ENCODE data around the gene PCNA.
A peak's percentile ranks its signal among the peaks of the same experiment; 100 is the strongest.
"Not testable (repeated sequence)": the region's sequence is repeated elsewhere in the genome, so short reads cannot be mapped to it uniquely, and the experiment has no call there.

The PCNA gene

DNA sequence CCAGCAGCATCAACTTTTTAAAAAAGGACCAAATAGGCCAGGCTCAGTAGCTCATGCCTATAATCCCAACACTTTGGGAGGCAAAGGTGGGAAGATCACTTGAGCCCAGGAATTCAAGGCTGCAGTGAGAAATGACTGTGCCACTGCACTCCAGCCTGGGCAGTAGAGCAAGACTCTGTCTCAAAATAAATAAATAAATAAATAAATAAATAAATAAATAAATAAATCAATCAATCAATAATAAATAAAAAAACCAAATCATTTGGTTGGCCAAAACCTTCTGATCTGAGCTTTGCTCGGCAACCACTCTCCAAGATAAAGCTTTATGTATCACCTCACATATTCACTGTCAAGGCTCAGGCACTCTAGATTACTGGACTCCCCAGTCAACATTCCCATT lies 20.7 kb downstream of the PCNA start:
- not testable (repeated sequence) for DNase-seq (ENCODE audit: low read depth in 2 of 2)

DNA sequence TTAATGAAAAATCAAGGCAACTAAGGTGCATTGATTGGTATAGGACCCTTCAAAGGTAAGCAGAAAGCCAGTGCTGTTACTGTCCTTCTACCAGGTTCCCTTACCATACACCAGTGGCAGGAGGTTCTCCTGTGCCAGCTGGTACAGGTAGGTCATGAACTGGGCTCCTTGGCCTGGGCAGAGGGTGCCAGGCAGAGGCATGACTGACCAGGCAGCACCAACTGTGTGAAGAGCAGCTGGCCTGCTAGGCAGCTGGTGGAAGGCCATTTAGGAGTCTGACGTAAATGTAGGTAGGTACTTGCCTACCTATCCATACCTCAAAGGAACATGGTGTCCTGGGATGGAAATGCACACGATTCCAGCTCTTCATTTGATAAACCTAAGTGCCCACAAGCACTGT lies 23.3 kb downstream of the PCNA start:
- DNase-seq (ENCODE audit: low read depth in 2 of 2) = no peak

DNA sequence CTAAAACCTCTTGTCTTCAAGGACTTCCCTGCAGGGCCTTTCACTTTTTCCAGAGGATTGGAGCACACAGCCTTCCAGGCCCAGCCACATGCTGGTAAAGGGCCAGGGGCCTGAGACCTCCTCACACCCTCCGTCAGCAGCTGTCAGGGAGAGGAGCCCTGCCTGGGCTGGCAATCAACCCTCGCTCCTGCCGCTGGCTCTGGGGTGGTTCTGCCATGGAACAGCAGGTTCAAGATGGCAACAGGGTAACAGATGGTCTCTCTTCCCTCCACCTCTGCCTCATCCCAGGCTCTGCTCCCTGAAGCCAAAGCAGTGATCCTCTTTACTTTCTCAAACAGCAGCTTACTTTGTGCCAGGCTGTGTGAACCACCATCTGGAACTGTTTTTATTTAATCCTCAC lies 23.8 kb downstream of the PCNA start:
- no peak for DNase-seq (ENCODE audit: low read depth in 2 of 2)

DNA sequence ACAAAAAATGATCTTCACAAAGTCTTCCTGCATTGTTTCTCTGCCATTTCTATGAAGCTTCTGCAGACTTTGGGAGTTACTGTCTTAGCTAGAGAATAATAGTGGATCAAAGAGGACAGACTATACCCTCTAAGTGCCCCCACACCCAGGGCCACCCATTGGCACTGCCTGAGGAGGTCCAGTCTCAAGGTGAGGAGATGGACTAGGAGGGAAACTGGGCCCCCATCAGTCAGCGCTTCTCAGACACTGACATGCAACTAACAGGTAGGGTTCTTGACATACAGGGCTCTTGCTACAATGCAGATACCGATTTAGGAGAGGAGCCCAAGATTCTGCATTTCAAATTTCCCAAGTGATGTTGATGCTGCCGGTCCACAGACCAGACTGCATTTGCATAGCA lies 24.3 kb downstream of the PCNA start:
- DNase-seq (ENCODE audit: low read depth in 2 of 2) = no peak

DNA sequence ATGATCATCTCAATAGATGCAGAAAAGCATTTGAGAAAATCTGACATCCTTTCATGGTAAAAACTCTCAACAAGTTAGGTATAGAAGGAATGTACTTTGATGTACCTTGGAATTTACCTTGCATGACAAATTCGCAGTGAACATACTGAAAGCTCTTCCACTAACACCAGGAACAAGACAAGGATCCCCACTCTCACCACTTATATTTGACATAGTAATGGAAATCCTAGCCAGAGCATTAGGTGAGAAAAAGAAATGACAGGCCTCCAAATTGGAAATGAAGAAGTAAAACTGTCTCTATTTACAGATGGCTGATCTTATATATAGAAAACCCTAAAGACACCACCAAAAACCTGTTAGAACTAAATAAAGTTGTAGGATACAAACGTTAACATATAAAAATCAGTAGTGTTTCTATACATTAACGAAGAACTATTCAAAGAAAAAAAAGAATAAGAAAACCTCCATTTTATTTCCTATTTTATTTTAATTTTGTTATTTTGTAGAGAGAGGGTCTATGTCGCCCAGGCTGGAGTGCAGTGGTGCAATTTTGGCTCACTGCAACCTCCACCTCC lies 26.9 kb downstream of the PCNA start:
- no peak for DNase-seq (ENCODE audit: low read depth in 2 of 2)

DNA sequence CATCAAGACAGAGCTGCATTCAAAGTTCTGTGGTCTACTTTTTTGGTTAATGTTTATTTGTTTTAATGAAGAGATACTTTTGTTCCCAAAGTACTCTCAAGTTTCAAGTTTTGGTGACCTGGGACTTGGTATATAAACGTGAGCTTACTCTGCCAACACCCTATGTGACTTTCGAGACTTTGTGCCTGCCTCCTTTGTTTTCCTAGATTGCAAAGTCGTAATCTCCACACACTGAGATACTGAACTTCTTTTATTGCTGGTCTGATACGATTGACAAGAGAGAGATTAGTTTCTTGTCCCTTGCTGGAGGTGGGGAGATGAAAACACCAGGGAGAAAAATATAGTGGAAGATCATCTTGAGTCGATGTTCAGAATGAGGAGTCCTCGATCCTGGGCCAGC lies 27.9 kb downstream of the PCNA start:
- no peak for DNase-seq (ENCODE audit: low read depth in 2 of 2)

DNA sequence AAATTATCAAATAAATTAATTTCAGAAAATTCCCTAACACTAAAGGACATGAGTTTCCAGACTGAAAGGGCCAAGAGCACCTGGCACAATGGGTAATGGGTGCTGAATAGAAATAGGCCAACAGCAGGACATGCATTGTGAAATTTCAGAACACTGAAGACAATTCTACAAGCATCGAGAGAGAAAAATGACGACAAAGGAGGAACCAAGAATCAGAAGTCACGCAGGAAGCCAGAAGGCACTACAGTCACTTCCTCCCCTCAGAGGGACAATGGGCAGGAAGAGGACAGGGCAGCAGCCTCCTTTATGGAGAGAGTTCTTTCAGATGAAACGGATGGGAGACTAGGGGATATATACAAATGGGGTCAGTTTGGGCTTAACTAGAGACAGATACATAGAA lies 29.6 kb downstream of the PCNA start:
- no peak for DNase-seq (ENCODE audit: low read depth in 2 of 2)

DNA sequence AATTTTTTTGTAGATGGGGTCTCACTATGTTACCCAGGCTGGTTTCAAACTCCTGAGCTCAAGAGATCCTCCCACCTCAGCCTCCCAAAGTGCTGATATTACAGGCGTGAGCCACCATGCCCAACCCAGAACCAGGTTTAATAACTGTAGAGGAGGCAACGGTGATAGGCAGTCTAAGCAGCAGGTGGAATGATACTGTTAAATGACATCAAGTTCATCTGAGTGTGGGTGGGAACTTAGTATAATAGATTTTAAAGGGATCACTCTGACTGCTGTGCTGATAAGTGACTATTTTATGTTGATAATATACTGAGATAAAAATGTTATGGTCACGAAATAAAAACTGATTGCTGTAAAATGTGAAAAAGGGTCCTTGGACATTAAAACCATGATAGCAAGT lies 31.1 kb downstream of the PCNA start:
- DNase-seq (ENCODE audit: low read depth in 2 of 2) = no peak

DNA sequence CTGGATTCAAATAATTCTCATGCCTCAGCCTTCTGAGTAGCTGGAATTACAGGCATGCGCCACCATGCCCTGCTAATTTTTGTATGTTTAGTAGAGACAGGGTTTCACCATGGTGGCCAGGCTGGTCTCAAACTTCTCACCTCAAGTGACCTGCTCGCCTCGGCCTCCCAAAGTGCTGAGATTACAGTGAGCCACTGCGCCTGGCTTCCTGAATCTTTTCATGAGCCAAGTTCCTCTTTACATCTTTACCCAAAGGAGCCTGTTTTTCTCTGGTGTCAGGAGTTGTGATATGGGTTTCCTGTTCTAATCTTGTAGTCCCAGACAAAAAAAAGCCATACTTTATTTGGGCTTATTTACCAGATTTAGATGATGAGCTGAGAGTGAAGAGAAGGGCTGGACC lies 34.4 kb downstream of the PCNA start:
- no peak for DNase-seq (ENCODE audit: low read depth in 2 of 2)

DNA sequence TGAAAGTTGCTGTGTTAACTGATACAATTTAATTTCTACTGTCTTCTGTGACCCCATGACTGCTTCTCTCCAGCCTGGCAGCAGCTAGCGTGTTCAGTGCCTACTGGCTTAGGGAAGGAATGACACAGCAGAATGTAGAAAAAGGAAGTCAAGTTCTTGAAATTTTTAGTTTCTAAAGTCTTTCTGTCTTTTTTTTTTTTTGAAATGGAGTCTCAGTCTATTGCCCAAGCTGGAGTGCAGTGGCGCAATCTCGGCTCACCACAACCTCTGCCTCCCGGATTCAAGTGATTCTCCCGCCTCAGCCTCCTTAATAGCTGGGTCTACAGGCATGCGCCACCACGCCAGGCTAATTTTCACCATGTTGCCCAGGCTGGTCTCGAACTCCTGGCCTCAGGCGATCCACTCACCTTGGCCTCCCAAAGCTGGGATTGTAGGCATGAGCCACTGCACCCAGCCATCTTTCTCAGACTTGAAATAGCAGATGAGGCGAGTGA lies 39.3 kb downstream of the PCNA start:
- DNase-seq (ENCODE audit: low read depth in 2 of 2) = no peak

DNA sequence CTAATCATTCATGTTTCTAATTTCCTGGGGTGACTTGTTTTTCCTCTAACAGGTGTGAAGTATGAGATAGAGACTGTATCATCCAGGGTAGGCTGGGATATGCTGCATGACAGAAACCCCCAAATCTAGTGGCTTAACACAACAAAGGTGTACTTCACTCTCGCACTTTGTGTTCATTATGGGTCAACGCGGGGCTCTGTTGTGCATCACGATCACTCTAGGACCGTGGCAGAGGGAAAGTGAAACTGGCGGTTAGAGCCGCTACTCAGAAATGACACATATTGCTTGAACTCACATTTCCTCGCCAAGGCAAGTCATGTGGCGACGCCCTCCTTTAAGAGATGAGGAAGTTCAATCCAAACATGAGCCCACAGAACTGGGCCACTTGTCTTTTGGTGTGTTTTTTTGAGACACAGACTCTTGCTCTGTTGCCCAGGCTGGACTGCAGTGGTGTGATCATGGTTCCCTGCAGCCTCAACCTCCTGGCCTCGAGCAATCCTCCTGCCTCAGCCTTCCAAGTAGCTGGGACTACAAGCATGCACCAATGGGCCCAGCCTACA lies 41.3 kb downstream of the PCNA start:
- peak; percentile 63 to 73 for DNase-seq (ENCODE audit: low read depth in 2 of 2)

DNA sequence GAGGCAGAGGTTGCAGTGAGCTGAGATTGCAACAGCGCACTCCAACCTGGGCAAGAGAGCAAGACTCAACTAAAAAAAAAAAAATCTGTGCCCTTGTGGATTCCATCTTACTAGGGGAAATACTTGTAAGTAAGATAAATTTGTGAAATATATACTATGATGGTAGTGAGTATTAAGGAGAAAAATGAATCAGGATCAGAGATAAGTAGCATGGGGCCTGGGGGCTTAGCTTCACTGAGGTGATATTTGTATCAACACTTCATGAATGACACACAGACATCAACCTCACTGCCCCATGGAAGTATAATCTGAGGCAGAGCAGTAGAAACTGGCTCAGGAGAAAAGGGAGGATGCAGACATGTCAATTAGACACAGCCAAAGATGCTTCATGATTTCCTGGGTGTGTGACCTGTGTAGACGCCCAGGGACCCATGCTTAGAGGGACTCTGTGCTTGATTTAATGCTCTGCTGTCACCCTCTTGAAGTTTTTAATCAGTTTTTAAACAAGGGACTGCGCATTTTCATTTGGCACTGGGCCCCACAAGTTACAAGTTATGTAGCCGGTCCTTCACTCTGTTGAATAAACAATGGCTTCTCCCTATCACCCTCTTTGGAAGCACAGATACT lies 41.9 kb downstream of the PCNA start:
- no peak for DNase-seq (ENCODE audit: low read depth in 2 of 2)

DNA sequence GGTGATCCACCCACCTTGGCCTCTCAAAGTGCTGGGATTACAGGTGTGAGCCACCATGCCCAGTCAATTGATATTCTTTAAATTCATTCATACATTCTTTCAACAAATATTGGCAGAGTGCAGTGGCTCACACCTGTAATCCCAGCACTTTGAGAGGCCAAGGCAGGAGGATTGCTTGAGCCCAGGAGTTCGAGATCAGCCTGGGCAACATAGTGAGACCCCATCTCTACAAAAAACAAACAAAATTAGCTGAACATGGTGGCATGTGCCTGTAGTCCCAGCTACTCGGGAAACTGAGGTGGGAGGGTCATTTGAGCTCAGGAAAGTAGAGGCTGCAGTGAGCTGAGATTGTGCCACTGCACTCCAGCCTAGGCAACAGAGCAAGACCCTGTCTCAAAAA lies 42.8 kb downstream of the PCNA start:
- DNase-seq (ENCODE audit: low read depth in 2 of 2) = not testable (repeated sequence)

DNA sequence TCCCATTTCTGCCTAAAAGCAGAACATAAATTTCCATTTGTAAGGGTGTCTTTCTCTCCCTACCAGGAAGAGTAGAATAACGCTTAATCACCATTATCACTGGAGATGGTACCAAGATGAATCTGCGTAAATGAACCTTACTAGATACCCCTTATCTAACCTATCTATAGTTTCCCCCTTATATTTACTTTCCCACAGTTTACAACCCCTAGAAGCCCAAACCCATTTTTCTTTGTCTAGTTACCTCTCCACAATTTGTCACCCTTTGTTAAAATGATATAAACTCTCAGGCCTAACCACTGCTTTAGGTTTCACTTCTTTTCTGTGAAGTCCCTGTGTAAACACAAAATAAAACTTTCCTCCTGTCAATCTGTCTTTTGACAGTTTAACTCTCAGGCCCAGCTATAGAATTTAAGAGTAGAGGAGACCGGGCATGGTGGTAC lies 45.5 kb downstream of the PCNA start:
- DNase-seq (ENCODE audit: low read depth in 2 of 2) = no peak

DNA sequence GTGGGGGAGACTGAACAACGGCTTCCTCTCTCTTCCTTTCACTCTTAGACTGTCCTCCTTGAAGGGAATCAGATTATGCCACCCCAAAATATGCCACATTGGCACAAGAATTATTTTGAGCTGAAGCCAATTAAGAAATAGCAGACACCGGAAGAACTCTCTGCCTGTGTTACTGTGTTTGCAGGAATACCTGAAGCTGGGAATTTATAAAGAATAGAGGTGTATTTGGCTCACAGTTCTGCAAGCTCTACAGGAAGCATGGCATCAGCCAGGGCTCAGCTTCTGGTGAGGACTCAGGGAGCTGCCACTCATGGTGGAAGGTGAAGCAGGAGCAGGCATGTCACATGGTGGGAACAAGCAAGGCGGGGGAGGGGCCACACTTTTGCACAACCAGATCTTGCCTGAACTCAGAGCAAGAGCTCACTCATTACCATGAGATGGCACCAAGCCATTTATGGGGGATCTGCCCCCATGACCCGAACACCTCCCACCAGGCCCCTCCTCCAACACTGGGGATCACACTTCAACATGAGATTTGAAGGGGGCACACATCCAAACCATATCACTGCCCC lies 46.0 kb downstream of the PCNA start:
- no peak for DNase-seq (ENCODE audit: low read depth in 2 of 2)

DNA sequence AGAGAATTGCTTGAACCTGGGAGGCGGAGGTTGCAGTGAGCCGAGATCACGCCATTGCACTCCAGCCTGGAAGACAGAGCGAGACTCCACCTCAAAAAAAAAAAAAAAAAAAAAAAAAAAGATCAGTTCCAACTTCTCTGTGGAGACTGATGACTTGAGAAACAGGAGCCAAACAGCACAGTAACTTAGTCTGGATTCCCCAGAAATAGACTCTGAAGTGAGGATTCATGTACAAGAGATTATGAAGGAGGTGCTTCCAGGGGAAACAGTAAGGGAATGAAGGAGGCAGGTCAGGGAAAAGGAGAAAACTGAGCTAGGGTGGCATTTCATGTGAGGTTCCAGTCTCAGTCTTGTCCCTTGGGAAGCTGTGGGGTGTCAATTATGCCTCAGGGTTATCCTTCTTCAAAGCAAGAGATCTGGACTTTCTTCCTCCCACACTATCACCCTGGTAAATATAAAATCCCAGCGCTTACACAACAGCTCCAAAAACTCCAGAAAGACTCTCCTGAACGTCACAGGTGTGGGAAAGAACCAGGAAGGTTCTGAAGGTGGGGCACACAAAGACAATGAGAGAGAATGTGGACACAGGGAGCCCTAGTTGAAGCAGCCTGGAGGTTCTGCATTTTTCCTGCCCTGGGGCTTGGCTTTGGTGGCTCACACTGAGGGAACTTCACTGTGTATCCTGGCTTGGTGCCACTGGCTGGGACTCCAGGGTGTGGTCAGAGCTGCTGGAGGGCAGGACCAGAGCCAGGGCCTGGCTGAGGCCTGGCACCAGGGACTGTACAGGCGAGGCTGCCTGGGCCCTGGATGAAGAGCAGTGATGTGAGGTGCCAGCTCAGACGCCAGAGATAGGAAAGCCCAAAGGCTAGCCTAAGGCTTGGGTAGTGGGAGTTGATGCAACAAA lies 46.8 kb downstream of the PCNA start:
- no peak for DNase-seq (ENCODE audit: low read depth in 2 of 2)

DNA sequence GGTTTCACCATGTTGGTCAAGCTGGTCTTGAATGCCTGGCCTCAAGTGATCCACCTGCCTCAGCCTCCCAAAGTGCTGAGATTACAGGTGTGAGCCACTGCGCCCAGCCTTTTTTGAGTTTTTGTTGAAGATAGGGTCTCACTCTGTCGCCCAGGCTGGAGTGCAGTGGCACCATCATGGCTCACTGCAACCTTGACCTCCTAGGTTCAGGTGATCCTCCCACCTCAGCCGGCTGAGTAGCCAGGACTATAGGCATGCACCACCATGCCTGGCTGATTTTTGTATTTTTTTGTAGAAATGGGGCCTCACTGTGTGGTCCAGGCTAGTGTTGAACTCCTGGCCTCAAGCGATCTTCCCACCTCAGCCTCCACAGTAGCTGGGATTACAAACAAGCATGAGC lies 47.8 kb downstream of the PCNA start:
- DNase-seq (ENCODE audit: low read depth in 2 of 2) = not testable (repeated sequence)

DNA sequence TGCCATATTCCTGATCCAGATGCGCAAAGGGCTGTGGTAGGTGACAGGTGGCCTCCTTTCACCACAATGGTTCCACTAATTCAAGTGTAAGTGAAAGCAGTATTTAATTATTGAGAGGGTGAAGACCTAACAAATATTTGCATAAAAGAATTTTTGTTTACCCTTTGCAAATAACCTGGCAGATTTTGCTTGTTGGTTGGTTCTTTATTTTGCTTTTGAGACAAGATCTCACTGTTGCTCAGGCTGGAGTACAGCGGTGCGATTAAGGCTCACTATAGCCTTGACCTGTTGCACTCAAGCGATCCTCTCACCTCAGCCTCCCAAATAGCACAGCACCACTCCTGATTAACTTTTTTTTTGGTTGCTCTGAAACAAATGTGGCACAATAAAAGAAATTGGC lies 49.2 kb downstream of the PCNA start:
- DNase-seq (ENCODE audit: low read depth in 2 of 2) = no peak

DNA sequence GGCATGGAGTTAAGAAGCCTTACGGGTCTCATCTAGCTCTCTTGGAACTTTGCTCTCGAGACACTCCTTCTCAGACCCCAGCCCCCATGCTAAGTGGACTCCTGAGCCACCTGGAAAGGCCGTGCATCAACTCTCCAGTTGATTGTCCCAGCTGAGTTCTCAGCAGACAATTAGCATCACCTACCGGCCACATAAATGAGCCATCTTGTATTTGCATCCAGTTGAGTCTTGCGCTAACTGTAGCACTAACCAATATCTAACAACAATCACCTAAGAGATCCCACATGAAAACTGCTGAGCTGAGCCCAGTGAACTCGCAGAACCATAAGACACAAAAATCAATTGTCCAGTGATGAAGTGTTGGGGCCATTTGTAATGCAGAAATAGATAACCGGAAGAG lies 49.7 kb downstream of the PCNA start:
- no peak for DNase-seq (ENCODE audit: low read depth in 2 of 2)

DNA sequence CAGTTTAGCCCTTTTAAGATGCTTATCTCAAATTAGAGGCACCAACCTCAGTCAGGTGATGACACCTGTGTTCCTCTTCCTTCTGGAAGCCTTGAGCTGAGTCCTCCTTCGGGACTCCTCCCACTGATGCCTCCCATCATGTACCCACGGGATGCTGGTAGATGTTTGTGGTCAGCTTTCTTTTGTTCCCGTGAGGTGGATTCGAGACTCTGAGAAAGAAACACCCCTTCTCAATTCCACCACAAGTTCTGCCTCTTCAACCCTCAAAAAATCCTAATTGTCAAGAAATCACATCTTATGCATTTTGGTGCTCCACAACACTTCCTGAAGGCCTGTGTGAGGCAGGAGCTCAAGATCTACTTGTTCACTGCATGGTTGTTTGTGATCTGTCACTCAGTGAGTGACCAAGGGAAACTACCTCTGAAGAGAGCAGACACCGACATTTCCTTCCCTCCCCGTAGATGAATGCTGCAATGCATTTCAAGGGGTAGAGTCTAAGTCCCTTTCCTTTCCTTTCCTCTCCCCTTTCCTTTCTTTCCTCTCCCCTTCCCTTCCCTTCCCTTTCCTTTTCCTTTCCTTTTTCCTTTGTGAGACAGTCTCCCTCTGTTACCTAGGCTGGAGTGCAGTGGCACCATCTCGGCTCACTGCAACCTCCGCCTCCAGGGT lies 50.5 kb downstream of the PCNA start:
- DNase-seq (ENCODE audit: low read depth in 2 of 2) = no peak

DNA sequence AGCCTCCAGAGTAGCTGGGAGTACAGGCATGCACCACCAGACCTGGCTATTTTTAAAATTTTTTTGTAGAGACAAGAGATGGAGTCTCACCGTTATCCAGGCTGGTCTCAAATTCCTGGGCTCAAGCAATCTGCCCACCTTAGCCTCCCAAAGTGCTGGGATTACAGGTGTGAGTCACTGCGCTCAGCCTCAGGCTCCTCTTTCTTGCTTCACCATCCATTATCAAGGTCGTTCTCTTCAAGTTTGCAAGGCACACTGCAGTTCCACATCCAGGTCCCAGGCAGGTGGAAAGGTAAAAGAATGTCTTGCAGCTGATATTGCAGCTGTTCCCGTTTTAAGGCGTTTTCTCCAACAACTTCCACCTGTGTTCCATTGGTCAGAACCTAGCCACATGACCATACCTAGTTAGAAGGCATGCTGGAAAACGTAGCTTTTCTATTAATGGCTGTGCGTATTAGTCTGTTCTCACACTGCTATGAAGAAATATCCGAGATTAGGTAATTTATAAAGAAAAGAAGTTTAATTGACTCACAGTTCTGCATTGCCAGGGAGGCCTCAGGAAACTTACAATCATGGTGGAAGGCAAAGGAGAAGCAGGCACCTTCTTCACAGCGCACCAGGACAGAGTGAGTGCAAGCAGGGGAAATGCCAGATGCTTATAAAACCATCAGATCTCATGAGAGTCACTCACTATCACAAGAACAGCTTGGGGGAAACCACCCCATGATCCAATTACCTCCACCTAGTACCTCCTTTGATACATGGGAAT lies 51.7 kb downstream of the PCNA start:
- no peak for DNase-seq (ENCODE audit: low read depth in 2 of 2)
